HG03571 (cell line): ENCODE results near the gene CHPF2.

Experiments
- ATAC-seq: cut with Tn5 transposase; IDR thresholded peaks from one replicate; pipeline ENCODE4 v1.9.1; 2021; ENCODE audit not compliant: unreplicated experiment

The CHPF2 gene

DNA sequence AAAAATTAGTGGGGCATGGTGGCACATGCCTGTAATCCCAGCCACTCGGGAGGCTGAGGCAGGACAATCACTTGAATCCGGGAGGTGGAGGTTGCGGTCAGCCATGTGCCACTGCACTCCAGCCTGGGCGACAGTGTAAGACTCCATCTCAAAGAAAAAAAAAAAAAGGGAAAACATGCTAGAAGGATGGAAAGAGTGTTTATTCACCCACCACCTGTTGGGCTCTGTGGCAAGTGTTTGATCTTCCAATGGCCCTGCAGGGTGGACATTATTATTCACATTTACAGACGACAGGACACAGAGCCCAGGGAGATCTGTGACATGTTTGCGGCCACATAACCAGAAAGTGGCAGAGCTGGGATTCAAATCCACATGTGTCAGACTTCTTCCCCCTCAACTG, 49.4 kb downstream of the CHPF2 start:
- no peak for ATAC-seq

DNA sequence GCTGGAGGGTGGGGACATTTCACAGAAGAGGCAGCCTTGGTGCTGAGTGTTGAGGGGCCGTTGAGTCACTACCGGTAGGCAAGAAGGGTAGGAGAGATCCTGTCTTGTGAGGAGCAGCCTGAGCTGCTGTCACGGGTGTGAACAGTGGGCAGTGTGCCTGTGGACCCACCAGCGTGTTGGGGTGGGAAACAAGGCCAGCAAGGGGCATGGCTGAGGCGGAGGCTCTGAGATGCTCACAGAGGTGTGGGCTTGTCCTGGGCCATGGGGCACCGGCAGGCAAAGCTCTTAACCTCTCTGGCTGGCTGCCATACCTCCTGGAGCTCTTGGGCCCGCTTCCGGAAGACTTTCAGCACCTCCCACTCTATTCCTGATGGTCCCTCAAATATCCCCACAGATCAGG, 49.8 kb downstream of the CHPF2 start:
- no peak for ATAC-seq

DNA sequence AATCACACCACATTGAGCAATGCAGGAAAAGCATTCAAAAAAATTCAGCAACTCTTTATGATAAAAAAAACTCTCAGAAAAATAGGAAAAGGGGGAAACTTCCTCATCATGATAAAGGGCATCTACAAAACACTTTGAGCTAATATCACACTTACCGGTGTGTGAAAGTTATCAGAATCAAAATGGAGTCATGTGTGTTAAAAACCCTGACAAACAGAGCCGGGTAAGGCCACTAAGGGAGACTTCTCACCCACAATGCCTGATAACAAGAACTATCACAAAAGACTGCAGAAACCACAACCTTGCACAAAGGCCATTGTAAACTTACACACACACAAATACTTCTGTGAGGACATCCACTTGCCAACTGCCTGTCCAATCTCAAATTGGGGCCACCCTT, 51.0 kb downstream of the CHPF2 start:
- ATAC-seq = no peak

- ATAC-seq = no peak
These were observed 53.9 kb downstream of the CHPF2 start for GRCh38 chr7:151286148-151286547.
